IMR-90 (cell line): Measurements from ENCODE around the gene HOXA13.

Experiments used
- BHLHE40 ChIP-seq: fragments of 150-350 bp; IDR thresholded peaks from 2 replicates; pipeline ENCODE4 v1.6.1; 2016; ENCODE audit warnings: mild to moderate bottlenecking, low read depth, low read length
- TF ChIP-seq, protein P1 (sequence below): conservative IDR thresholded peaks from 2 replicates; pipeline ENCODE4 v1.5.1; 2012; ENCODE audit warnings: mild to moderate bottlenecking, low read depth, low read length, improper control_type of control experiment

DNA sequence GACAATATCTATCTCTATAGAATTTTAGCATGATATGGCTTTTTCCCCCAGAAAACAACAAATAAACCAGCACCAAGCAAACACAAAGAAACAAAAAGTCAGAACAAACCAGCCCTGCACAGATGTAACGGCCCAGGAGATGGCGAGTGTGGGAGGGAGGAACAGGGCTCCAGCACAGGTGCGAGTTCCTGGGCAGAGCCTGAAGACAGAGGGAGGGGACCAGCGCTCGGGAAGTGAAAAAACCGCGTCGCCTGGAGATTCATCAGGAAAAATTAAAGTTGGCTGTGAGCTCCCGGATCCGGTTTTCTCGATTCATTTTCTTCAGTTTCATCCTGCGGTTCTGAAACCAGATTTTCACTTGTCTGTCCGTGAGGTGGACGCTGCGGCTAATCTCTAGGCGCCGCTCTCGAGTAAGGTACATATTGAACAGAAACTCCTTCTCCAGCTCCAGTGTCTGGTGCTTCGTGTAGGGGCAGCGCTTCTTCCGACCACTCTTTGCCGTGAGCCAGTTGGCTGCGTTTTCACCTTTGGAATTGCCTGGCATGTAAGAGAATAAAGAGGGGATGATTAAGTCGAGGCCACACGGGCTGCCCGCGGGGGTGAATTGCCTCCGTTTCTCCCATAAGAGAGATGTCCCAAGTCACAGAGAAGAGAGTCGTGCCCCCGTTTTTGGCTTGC, 28.1 kb downstream of the HOXA13 start:
- TF ChIP-seq BHLHE40, result no peak
- TF ChIP-seq, protein P1, sequence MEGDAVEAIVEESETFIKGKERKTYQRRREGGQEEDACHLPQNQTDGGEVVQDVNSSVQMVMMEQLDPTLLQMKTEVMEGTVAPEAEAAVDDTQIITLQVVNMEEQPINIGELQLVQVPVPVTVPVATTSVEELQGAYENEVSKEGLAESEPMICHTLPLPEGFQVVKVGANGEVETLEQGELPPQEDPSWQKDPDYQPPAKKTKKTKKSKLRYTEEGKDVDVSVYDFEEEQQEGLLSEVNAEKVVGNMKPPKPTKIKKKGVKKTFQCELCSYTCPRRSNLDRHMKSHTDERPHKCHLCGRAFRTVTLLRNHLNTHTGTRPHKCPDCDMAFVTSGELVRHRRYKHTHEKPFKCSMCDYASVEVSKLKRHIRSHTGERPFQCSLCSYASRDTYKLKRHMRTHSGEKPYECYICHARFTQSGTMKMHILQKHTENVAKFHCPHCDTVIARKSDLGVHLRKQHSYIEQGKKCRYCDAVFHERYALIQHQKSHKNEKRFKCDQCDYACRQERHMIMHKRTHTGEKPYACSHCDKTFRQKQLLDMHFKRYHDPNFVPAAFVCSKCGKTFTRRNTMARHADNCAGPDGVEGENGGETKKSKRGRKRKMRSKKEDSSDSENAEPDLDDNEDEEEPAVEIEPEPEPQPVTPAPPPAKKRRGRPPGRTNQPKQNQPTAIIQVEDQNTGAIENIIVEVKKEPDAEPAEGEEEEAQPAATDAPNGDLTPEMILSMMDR, result no peak
